Left renal cortex interstitium (tissue), 4 donors: ENCODE data around the gene LYRM9. TPM values are rescaled to one million over a fixed set of nuclear protein-coding genes. Genes with fewer than 3 reads are reported as not detected.
"Not testable (repeated sequence)": the region's sequence is repeated elsewhere in the genome, so short reads cannot be mapped to it uniquely, and the experiment has no call there.

Experiments used
- DNase-seq, 4 donors: peaks; one replicate each; pipeline ENCODE4 v3.0.0-alpha.2; 2013; ENCODE audit warnings: low read depth in 4 of 4, low spot score in 2 of 4, missing footprints in 1 of 4
- polyA plus RNA-seq, 4 donors: library from polyadenylated mRNA; unstranded; fragments of 120-200 nt; gene quantifications; one replicate each; pipeline ENCODE4 v1.2.1, GENCODE V29; 2013; ENCODE audit not compliant: insufficient read length in 4 of 4

The LYRM9 gene
- polyA plus RNA-seq, 4 donors: 22.3 to 33.2 (median 26.1) TPM

GRCh38 chr17:27907976-27908558 lies 14.9 kb upstream of the LYRM9 start:
- no peak for DNase-seq

GRCh38 chr17:27906623-27907022 lies 13.5 kb upstream of the LYRM9 start:
- no peak for DNase-seq

- DNase-seq: no peak
These were observed 13.0 kb upstream of the LYRM9 start for GRCh38 chr17:27906226-27906580.

GRCh38 chr17:27905447-27906225 lies 12.5 kb upstream of the LYRM9 start:
- no peak for DNase-seq

- no peak for DNase-seq
These were observed 11.6 kb upstream of the LYRM9 start for GRCh38 chr17:27904534-27905446.

GRCh38 chr17:27904114-27904513 lies 10.9 kb upstream of the LYRM9 start:
- no peak for DNase-seq

GRCh38 chr17:27899525-27899924 lies 6.4 kb upstream of the LYRM9 start:
- DNase-seq: no peak

- DNase-seq: no peak
These were observed 4.9 kb upstream of the LYRM9 start for GRCh38 chr17:27898096-27898495.

- DNase-seq: no peak
These were observed 3.5 kb upstream of the LYRM9 start for GRCh38 chr17:27896701-27897100.

GRCh38 chr17:27895940-27896535 lies 2.9 kb upstream of the LYRM9 start:
- no peak for DNase-seq

GRCh38 chr17:27895123-27895895 lies 2.1 kb upstream of the LYRM9 start:
- DNase-seq: no peak

- no peak for DNase-seq
These were observed 807 bp upstream of the LYRM9 start for GRCh38 chr17:27893841-27894503.

- DNase-seq: no peak
These were observed 661 bp downstream of the LYRM9 start for GRCh38 chr17:27892542-27892865.

- no peak for DNase-seq
These were observed 1.3 kb downstream of the LYRM9 start for GRCh38 chr17:27891841-27892240.

- no peak for DNase-seq
These were observed 3.4 kb downstream of the LYRM9 start for GRCh38 chr17:27889711-27890251.

GRCh38 chr17:27888945-27889344 lies 4.2 kb downstream of the LYRM9 start:
- peak in 1 of 4 donors; percentile 31 for DNase-seq

GRCh38 chr17:27888067-27888466 lies 5.1 kb downstream of the LYRM9 start:
- no peak for DNase-seq

- DNase-seq: not testable (repeated sequence)
These were observed 6.7 kb downstream of the LYRM9 start for GRCh38 chr17:27886348-27886906.

- DNase-seq: no peak
These were observed 10.9 kb downstream of the LYRM9 start for GRCh38 chr17:27882162-27882840.
